Loucy (cell line): ENCODE results near the gene DGCR2.

Experiments used
- H2AFZ ChIP-seq: fragments of 200-600 bp; sonication (generic); 2 replicates; pipeline ENCODE4 v1.6.0; 2016; ENCODE audit warnings: antibody characterized with exemption, mild to moderate bottlenecking, low read length, moderate library complexity
- H3F3A ChIP-seq: fragments of 200-600 bp; 2 replicates; pipeline ENCODE4 v1.6.0; 2016; ENCODE audit warnings: antibody characterized with exemption, low read depth, mild to moderate bottlenecking
- H3K27me3 ChIP-seq: fragments of 200-600 bp; sonication (generic); 2 replicates; pipeline ENCODE4 v1.6.1; 2014; ENCODE audit warnings: low read length, mild to moderate bottlenecking; ENCODE audit not compliant: insufficient read depth, poor library complexity, severe bottlenecking
- H3K36me3 ChIP-seq: fragments of 200-600 bp; sonication (generic); 2 replicates; pipeline ENCODE4 v1.6.1; 2016; ENCODE audit warnings: low read length; ENCODE audit not compliant: insufficient read depth
- H3K4me1 ChIP-seq: fragments of 200-600 bp; sonication (generic); 2 replicates; pipeline ENCODE4 v1.5.1; 2014; ENCODE audit warnings: low read length, mild to moderate bottlenecking; ENCODE audit not compliant: insufficient read depth, poor library complexity, severe bottlenecking
- H3K4me2 ChIP-seq: fragments of 200-600 bp; sonication (generic); 2 replicates; pipeline ENCODE4 v1.6.0; 2014; ENCODE audit warnings: antibody characterized with exemption, low read length, low read depth, mild to moderate bottlenecking; ENCODE audit not compliant: poor library complexity, severe bottlenecking
- H3K4me3 ChIP-seq: fragments of 200-600 bp; sonication (generic); 2 replicates; pipeline ENCODE4 v1.5.1; 2014; ENCODE audit warnings: low read length, mild to moderate bottlenecking, mixed read lengths; ENCODE audit not compliant: poor library complexity, severe bottlenecking
- H3K79me2 ChIP-seq: fragments of 200-600 bp; sonication (generic); 2 replicates; pipeline ENCODE4 v1.6.1; 2014; ENCODE audit warnings: low read length; ENCODE audit not compliant: insufficient read depth
- H3K9ac ChIP-seq: fragments of 200-600 bp; sonication (generic); 2 replicates; pipeline ENCODE4 v1.6.0; 2014; ENCODE audit warnings: mild to moderate bottlenecking, low read depth, low read length, moderate library complexity; ENCODE audit not compliant: poor library complexity, severe bottlenecking
- H3K9me2 ChIP-seq: fragments of 200-600 bp; sonication (generic); replicated peaks from 2 replicates; pipeline ENCODE4 v1.6.1; 2016; ENCODE audit warnings: low read depth, low read length, mixed read lengths
- H3K9me3 ChIP-seq: fragments of 200-600 bp; sonication (generic); 2 replicates; pipeline ENCODE4 v1.6.1; 2014; ENCODE audit warnings: mild to moderate bottlenecking, antibody characterized with exemption, low read length, low read depth; ENCODE audit not compliant: insufficient read depth
- H4K20me1 ChIP-seq: fragments of 200-600 bp; sonication (generic); 2 replicates; pipeline ENCODE4 v1.6.0; 2014; ENCODE audit warnings: antibody characterized with exemption, low read length, mild to moderate bottlenecking; ENCODE audit not compliant: insufficient read depth, poor library complexity, severe bottlenecking
- CTCF ChIP-seq: fragments of 200-600 bp; sonication (generic); conservative IDR thresholded peaks from 2 replicates; pipeline ENCODE4 v1.5.1; 2014; ENCODE audit warnings: mild to moderate bottlenecking, antibody characterized with exemption, low read length
- EZH2phosphoT487 ChIP-seq: fragments of 200-600 bp; IDR thresholded peaks from 2 replicates; pipeline ENCODE4 v1.6.1; 2018; ENCODE audit warnings: antibody characterized with exemption, mild to moderate bottlenecking, moderate library complexity, borderline replicate concordance

Gene DGCR2

GRCh38 chr22:19110646-19111045 is 11.6 kb downstream of the DGCR2 start:
- H3K27me3 ChIP-seq: no peaks in the 10 kb centered on the region
- H3K9ac ChIP-seq: no peak overlapping the region
- H3K4me2 ChIP-seq: no peak overlapping the region
- H3K9me3 ChIP-seq: no peaks in the 10 kb centered on the region
- peaks cover 20% of the 10 kb centered on the region for H3K4me1 ChIP-seq
- peaks cover 36% of the 10 kb centered on the region for H4K20me1 ChIP-seq
- no peaks in the 10 kb centered on the region for H3F3A ChIP-seq
- peaks cover 82% of the 10 kb centered on the region for H3K79me2 ChIP-seq
- H2AFZ ChIP-seq: no peak overlapping the region
- H3K9me2 ChIP-seq: no peaks in the 10 kb centered on the region
- no peak for TF ChIP-seq EZH2phosphoT487
- H3K36me3 ChIP-seq: no peaks in the 10 kb centered on the region; the same call in 1 of the 2 replicates
- no peak overlapping the region for H3K4me3 ChIP-seq

GRCh38 chr22:19110064-19110458 is 12.2 kb downstream of the DGCR2 start:
- TF ChIP-seq CTCF (no peak), EZH2phosphoT487 (no peak)

GRCh38 chr22:19109198-19110063 is 12.8 kb downstream of the DGCR2 start:
- Histone ChIP-seq H4K20me1 (peaks cover 24% of the 10 kb centered on the region), H3K9ac (no peak overlapping the region), H3K9me2 (no peaks in the 10 kb centered on the region), H2AFZ (no peak overlapping the region), H3K27me3 (no peaks in the 10 kb centered on the region), H3K36me3 (no peaks in the 10 kb centered on the region; the same call in 1 of the 2 replicates), H3K4me1 (peaks cover 14% of the 10 kb centered on the region), H3K9me3 (no peaks in the 10 kb centered on the region), H3K4me2 (peak overlapping the region; percentile 56), H3F3A (no peaks in the 10 kb centered on the region), H3K4me3 (peak overlapping the region; percentile 15), H3K79me2 (peaks cover 81% of the 10 kb centered on the region)
- TF ChIP-seq CTCF (no peak), EZH2phosphoT487 (no peak)

More at GRCh38 chr22:19110064-19110458, 12.2 kb downstream of the DGCR2 start:
- Histone ChIP-seq H3K9me2 (no peaks in the 10 kb centered on the region), H2AFZ (no peak overlapping the region), H3K27me3 (no peaks in the 10 kb centered on the region), H3K9me3 (no peaks in the 10 kb centered on the region), H4K20me1 (peaks cover 31% of the 10 kb centered on the region), H3K4me1 (peaks cover 19% of the 10 kb centered on the region), H3K79me2 (peaks cover 82% of the 10 kb centered on the region), H3F3A (no peaks in the 10 kb centered on the region), H3K4me3 (no peak overlapping the region), H3K9ac (no peak overlapping the region), H3K36me3 (no peaks in the 10 kb centered on the region; the same call in 1 of the 2 replicates), H3K4me2 (peak overlapping the region; percentile 56)
